Fibroblast of pulmonary artery (primary cell): ENCODE measurements around the gene FLT3.
"Not testable (repeated sequence)": the region's sequence is repeated elsewhere in the genome, so short reads cannot be mapped to it uniquely, and the experiment has no call there.

ENCODE experiments used
- DNase-seq: peaks from one replicate; pipeline ENCODE4 v3.0.0-alpha.2; 2010; ENCODE audit warnings: low read depth
- H3K4me3 ChIP-seq: replicated peaks from 2 replicates; pipeline ENCODE4 v1.5.1; 2011; ENCODE audit warnings: low read depth, mild to moderate bottlenecking, control low read depth, low read length, moderate library complexity
- CTCF ChIP-seq: IDR thresholded peaks from 2 replicates; pipeline ENCODE4 v1.5.1; 2011; ENCODE audit warnings: mild to moderate bottlenecking, control low read depth, low read length, inconsistent platforms; ENCODE audit errors: missing control alignments

FLT3 gene

GRCh38 chr13:27965740-27966640 lies 134.4 kb downstream of the FLT3 start:
- no peak for DNase-seq
- TF ChIP-seq CTCF, result no peak
- no peak overlapping the region for H3K4me3 ChIP-seq

DNA sequence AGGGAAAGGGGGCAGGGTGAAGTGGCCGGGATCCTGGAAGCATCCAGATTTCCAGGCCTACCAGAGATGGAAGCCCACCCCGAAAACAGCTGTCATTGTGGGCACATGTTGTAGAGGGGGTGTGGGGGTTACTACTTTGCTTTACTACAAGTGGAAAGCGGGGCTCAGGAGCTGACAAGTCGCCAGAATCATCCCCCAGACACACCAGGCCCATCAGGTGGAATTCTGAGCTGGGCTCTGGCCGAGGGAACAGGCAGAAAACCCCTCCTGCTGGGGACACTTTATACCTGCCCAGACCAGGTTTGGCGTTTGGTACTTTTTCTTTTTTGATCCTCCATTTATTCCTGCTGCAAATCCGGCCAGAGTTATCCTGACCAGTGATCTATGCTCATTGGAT lies 135.0 kb downstream of the FLT3 start:
- DNase-seq, result no peak
- no peak for TF ChIP-seq CTCF
- no peak overlapping the region for H3K4me3 ChIP-seq

DNA sequence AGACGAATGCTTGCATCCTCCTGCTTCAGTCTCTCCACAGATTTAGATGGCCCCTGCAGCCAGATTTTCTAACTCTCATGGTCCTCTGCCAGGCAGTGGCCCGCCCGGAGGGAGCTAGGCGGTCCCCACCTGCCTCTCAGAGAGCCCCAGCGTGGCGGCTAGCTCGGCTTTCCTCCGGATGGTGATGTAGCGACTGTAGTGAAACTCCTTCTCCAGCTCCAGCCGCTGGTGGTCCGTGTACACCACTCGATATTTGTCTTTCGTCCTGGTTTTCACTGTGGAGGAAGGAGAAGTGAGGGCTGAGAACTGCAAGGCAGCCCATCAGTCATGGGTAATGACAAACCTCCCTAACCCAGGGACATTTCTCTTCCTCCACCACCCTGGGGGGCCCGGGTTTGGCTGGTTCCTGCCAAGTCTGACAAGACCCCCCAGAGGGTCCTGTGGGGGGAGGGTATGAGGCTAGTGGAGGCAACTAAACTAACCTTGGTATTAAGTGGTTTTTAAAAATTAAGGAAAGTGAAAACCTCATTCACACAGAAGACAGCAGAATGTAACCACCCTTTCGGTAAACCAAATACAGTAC lies 135.5 kb downstream of the FLT3 start:
- no peak for TF ChIP-seq CTCF
- DNase-seq, result no peak

GRCh38 chr13:27964206-27964605 lies 136.2 kb downstream of the FLT3 start:
- not testable (repeated sequence) for DNase-seq, H3K4me3 ChIP-seq

More for the DNA sequence above, 135.5 kb downstream of the FLT3 start:
- H3K4me3 ChIP-seq, result no peak overlapping the region

DNA sequence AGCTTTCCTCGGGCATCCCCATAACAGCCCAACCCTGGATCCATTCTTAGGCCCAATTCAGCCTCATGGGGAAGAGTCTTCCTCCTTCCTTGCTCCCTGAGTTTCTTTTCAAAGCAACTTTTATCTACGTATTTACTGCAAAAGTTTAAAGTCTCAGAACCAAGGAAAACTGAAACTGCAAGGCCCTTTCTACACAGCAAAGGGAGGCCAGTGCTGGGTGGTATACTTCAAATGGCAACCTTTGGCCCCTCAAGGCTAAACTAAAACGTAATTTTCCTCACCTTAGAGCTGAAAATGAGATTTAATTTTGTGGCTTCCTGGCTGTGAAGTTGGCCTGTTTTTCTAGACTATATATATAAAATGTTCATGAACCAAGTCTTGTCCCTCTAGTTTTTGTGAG lies 136.9 kb downstream of the FLT3 start:
- DNase-seq, result no peak
- TF ChIP-seq CTCF, result no peak
- no peak overlapping the region for H3K4me3 ChIP-seq

DNA sequence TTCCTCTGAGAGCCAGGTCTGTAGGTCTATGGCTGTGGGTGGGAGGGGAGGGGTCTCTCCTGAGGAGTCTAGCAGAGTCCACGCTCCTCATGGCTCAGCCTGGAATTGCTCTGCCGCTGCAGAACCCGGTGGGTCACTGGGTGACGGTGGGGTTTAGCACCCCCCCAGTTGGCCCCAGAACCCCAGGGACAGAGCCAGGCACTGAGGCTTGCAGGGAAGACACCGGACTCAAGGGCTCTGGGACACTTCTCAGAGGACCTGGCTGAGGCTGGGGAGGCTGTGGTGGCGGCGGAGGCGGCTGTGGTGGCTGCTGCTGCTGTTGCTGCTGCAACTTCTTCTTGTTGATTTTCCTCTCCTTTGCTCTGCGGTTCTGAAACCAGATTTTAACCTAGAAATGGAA lies 137.4 kb downstream of the FLT3 start:
- no peak for DNase-seq
- TF ChIP-seq CTCF, result no peak

DNA sequence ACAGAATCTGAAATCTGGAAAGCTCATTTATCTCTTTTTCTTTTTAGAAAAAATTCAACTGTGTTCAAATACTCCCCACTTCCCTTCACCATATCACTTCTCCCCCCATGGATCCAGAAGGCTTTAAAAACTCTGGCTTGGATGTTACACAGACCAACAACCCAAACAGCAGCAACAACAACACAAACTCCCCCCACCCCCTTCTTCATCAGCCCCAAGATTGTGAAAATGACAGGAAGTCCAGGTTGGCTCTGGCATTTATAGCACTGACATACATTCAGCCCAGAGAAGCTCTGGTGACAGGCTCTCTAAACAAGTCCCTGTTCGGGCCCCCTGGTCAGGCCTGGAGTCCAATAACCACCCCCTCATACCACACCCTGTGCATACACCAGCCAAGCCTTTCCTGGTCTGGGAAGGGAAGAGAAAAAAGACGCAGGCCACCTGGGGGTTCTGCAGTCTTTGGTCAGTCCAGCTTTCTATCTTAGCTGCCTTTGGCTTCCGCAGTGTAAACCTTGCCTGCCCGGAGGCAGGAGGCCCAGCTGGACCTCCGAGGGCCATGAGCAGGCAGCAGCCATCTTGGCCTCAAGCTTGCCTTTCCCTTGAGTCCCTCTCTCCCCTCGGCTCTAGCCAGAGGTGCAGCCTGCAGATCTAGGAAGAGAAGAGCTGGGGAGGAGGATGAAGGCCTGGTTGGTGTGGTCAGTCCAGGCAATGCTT lies 138.1 kb downstream of the FLT3 start:
- no peak for TF ChIP-seq CTCF
- H3K4me3 ChIP-seq, result no peak overlapping the region
- no peak for DNase-seq

More for the DNA sequence above, 137.4 kb downstream of the FLT3 start:
- no peak overlapping the region for H3K4me3 ChIP-seq
